GM12878 (cell line): ENCODE results near the gene TSC22D3. TPM values are rescaled to one million over a fixed set of nuclear protein-coding genes. Genes with fewer than 3 reads are reported as not detected.

Experiments
- BHLHE40 ChIP-seq, 2 experiments: fragments of 450-650 bp in 1 of 2; IDR thresholded peaks; 2 replicates each; pipeline ENCODE4 v1.6.1; 2011 to 2017; ENCODE audit warnings: low read depth in 2 of 2, borderline replicate concordance in 1 of 2, improper control_type of control experiment in 1 of 2, low read length in 1 of 2, mild to moderate bottlenecking in 1 of 2
- BMI1 ChIP-seq: fragments of 450-650 bp; IDR thresholded peaks from 2 replicates; pipeline ENCODE4 v1.6.1; 2016; ENCODE audit warnings: mild to moderate bottlenecking, moderate library complexity, borderline replicate concordance
- CBFB ChIP-seq: IDR thresholded peaks from 2 replicates; pipeline ENCODE4 v1.6.1; 2016; ENCODE audit warnings: antibody characterized with exemption, low read depth
- CBX3 ChIP-seq: fragments of 200-600 bp; sonication (generic); IDR thresholded peaks from 2 replicates; pipeline ENCODE4 v1.6.1; 2016; ENCODE audit warnings: low read depth, borderline replicate concordance
- CUX1 ChIP-seq: IDR thresholded peaks from 2 replicates; pipeline ENCODE4 v1.6.1; 2012; ENCODE audit warnings: improper control_type of control experiment, low read depth, low read length; ENCODE audit not compliant: insufficient replicate concordance
- EED ChIP-seq: sonication (generic); IDR thresholded peaks from 2 replicates; pipeline ENCODE4 v1.6.1; 2016; ENCODE audit warnings: antibody characterized with exemption, low read depth
- IKZF1 ChIP-seq: fragments of 450-650 bp; conservative IDR thresholded peaks from 2 replicates; pipeline ENCODE4 v1.6.1; 2017; ENCODE audit warnings: antibody characterized with exemption, mild to moderate bottlenecking
- NFIC ChIP-seq: IDR thresholded peaks from 2 replicates; pipeline ENCODE4 v1.6.1; 2012; ENCODE audit warnings: low read depth, mild to moderate bottlenecking, inconsistent platforms, low read length, moderate library complexity
- NRF1 ChIP-seq: conservative IDR thresholded peaks from 2 replicates; pipeline ENCODE4 v1.6.1; 2011; ENCODE audit warnings: mild to moderate bottlenecking, low read depth, low read length, improper control_type of control experiment
- POLR2A ChIP-seq: IDR thresholded peaks from 2 replicates; pipeline ENCODE4 v1.6.1; 2011; ENCODE audit warnings: low read depth, mild to moderate bottlenecking, low read length
- RUNX3 ChIP-seq: IDR thresholded peaks from 2 replicates; pipeline ENCODE4 v1.6.1; 2012; ENCODE audit warnings: low read length, inconsistent platforms
- SMAD1 ChIP-seq: fragments of 450-650 bp; IDR thresholded peaks from 2 replicates; pipeline ENCODE4 v1.6.1; 2018; ENCODE audit warnings: mild to moderate bottlenecking, low read depth; ENCODE audit not compliant: partially characterized antibody
- SPI1 ChIP-seq: IDR thresholded peaks from 2 replicates; pipeline ENCODE4 v1.6.1; 2011; ENCODE audit warnings: low read depth, mild to moderate bottlenecking, low read length, moderate library complexity, borderline replicate concordance; ENCODE audit not compliant: insufficient read depth
- TCF3 ChIP-seq: IDR thresholded peaks from 2 replicates; pipeline ENCODE4 v1.6.1; 2012; ENCODE audit warnings: low read depth, mild to moderate bottlenecking, low read length, borderline replicate concordance; ENCODE audit not compliant: insufficient read depth
- USF1 ChIP-seq: IDR thresholded peaks from 2 replicates; pipeline ENCODE4 v1.6.1; 2011; ENCODE audit warnings: borderline replicate concordance, low read depth, mild to moderate bottlenecking, moderate library complexity, mixed read lengths, low read length; ENCODE audit not compliant: insufficient read depth; ENCODE audit errors: extremely low read length
- YY1 ChIP-seq: IDR thresholded peaks from 2 replicates; pipeline ENCODE4 v1.6.1; 2011; ENCODE audit warnings: low read depth, mild to moderate bottlenecking, low read length
- polyA plus RNA-seq, 11 experiments: library from polyadenylated mRNA; depleted of rRNA in 4 of 11; unstranded in 6 of 11; stranded (reverse) in 5 of 11; fragments of >200 nt; fragmentation: Nextera tagmentation in 4 of 11; fragmentation: Illumina TruSeq in 1 of 11; extraction: Ambion mirVana in 4 of 11; extraction: Trizol in 1 of 11; gene quantifications; 1 replicate in 1 of 11; 2 replicates in 10 of 11; pipeline versions ENCODE4 v1.2.1 to v1.2.3, GENCODE V29; 2011 to 2016; ENCODE audit warnings: inconsistent platforms in 2 of 11, missing spikeins in 2 of 11, low read depth in 1 of 11
- total RNA-seq, 4 experiments: library from RNA; depleted of rRNA in 3 of 4; stranded (reverse); fragments of >200 nt in 3 of 4; fragmentation: Illumina TruSeq in 1 of 4; extraction: Trizol in 1 of 4; gene quantifications; 2 replicates each; pipeline versions ENCODE4 v1.2.1 to v1.2.3, GENCODE V29; 2013 to 2021
- TF ChIP-seq, protein P1 (sequence below): IDR thresholded peaks from 2 replicates; pipeline ENCODE4 v1.6.1; 2012; ENCODE audit warnings: low read depth, low read length, improper control_type of control experiment
- TF ChIP-seq, protein P2 (sequence below): fragments of 450-650 bp; IDR thresholded peaks from 2 replicates; pipeline ENCODE4 v1.6.1; 2017; ENCODE audit warnings: mild to moderate bottlenecking, low read depth, inconsistent platforms; ENCODE audit not compliant: poor library complexity, severe bottlenecking
- TF ChIP-seq, protein P3 (sequence below): fragments of 450-650 bp; IDR thresholded peaks from 2 replicates; pipeline ENCODE4 v1.6.1; 2017; ENCODE audit warnings: antibody characterized with exemption, mild to moderate bottlenecking, moderate library complexity

Gene TSC22D3
- total and polyA plus RNA-seq, 10 of the 15 experiments (the other 5 are each of a cell fraction or from before 2014, with no cell fraction given), result 4.6 to 122 (median 16.1) TPM

GRCh38 chrX:107686792-107687191 lies 88.8 kb downstream of the TSC22D3 start (continued):
- TF ChIP-seq NRF1 (no peak), CBFB (no peak), POLR2A (no peak), IKZF1 (peak; percentile 67), CBX3 (no peak), SMAD1 (no peak), NFIC (peak; percentile 51; the same call in 1 of the 2 replicates), BMI1 (no peak), RUNX3 (peak; percentile 77), CUX1 (no peak), YY1 (no peak), USF1 (no peak), TCF3 (no peak), EED (peak; percentile 65), SPI1 (no peak), BHLHE40 (IDR thresholded peaks at IDR 0.05; ENCODE audit: borderline replicate concordance in 1 of 2, low read depth in 2 of 2, low read length in 1 of 2) (no peak)
- TF ChIP-seq, protein P1, sequence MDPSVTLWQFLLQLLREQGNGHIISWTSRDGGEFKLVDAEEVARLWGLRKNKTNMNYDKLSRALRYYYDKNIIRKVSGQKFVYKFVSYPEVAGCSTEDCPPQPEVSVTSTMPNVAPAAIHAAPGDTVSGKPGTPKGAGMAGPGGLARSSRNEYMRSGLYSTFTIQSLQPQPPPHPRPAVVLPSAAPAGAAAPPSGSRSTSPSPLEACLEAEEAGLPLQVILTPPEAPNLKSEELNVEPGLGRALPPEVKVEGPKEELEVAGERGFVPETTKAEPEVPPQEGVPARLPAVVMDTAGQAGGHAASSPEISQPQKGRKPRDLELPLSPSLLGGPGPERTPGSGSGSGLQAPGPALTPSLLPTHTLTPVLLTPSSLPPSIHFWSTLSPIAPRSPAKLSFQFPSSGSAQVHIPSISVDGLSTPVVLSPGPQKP, result no peak
- TF ChIP-seq, protein P2, sequence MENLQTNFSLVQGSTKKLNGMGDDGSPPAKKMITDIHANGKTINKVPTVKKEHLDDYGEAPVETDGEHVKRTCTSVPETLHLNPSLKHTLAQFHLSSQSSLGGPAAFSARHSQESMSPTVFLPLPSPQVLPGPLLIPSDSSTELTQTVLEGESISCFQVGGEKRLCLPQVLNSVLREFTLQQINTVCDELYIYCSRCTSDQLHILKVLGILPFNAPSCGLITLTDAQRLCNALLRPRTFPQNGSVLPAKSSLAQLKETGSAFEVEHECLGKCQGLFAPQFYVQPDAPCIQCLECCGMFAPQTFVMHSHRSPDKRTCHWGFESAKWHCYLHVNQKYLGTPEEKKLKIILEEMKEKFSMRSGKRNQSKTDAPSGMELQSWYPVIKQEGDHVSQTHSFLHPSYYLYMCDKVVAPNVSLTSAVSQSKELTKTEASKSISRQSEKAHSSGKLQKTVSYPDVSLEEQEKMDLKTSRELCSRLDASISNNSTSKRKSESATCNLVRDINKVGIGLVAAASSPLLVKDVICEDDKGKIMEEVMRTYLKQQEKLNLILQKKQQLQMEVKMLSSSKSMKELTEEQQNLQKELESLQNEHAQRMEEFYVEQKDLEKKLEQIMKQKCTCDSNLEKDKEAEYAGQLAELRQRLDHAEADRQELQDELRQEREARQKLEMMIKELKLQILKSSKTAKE, result no peak
- TF ChIP-seq, protein P3, sequence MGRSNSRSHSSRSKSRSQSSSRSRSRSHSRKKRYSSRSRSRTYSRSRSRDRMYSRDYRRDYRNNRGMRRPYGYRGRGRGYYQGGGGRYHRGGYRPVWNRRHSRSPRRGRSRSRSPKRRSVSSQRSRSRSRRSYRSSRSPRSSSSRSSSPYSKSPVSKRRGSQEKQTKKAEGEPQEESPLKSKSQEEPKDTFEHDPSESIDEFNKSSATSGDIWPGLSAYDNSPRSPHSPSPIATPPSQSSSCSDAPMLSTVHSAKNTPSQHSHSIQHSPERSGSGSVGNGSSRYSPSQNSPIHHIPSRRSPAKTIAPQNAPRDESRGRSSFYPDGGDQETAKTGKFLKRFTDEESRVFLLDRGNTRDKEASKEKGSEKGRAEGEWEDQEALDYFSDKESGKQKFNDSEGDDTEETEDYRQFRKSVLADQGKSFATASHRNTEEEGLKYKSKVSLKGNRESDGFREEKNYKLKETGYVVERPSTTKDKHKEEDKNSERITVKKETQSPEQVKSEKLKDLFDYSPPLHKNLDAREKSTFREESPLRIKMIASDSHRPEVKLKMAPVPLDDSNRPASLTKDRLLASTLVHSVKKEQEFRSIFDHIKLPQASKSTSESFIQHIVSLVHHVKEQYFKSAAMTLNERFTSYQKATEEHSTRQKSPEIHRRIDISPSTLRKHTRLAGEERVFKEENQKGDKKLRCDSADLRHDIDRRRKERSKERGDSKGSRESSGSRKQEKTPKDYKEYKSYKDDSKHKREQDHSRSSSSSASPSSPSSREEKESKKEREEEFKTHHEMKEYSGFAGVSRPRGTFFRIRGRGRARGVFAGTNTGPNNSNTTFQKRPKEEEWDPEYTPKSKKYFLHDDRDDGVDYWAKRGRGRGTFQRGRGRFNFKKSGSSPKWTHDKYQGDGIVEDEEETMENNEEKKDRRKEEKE, result no peak
